ACC112 (cell line): ENCODE measurements around the gene DYNLRB2.

Experiments
- H2AFZ ChIP-seq: fragments of 200-600 bp; sonication (generic); one replicate; pipeline ENCODE4 v1.6.0; 2017; ENCODE audit warnings: antibody characterized with exemption, low read length; ENCODE audit not compliant: unreplicated experiment
- H3K27ac ChIP-seq: fragments of 200-600 bp; sonication (generic); 2 replicates; pipeline ENCODE4 v1.5.1; 2014; ENCODE audit warnings: low read depth, mild to moderate bottlenecking, antibody characterized with exemption, low read length, moderate library complexity
- H3K27me3 ChIP-seq: fragments of 200-600 bp; sonication (generic); 2 replicates; pipeline ENCODE4 v1.6.1; 2014; ENCODE audit warnings: mild to moderate bottlenecking, antibody characterized with exemption, low read length, moderate library complexity, mixed read lengths; ENCODE audit not compliant: insufficient read depth
- H3K36me3 ChIP-seq: fragments of 200-600 bp; sonication (generic); 2 replicates; pipeline ENCODE4 v1.6.1; 2016; ENCODE audit warnings: mild to moderate bottlenecking, antibody characterized with exemption, low read length, moderate library complexity, mixed read lengths; ENCODE audit not compliant: insufficient read depth
- H3K4me1 ChIP-seq: fragments of 200-600 bp; sonication (generic); one replicate; pipeline ENCODE4 v1.6.1; 2016; ENCODE audit warnings: low read length, mixed read lengths; ENCODE audit not compliant: insufficient read depth, unreplicated experiment, control insufficient read depth
- H3K4me3 ChIP-seq: fragments of 200-600 bp; sonication (generic); 2 replicates; pipeline ENCODE4 v1.5.1; 2014; ENCODE audit warnings: mild to moderate bottlenecking, low read depth, low read length
- H3K79me2 ChIP-seq: fragments of 200-600 bp; sonication (generic); one replicate; pipeline ENCODE4 v1.6.0; 2016; ENCODE audit warnings: low read length; ENCODE audit not compliant: control insufficient read depth, unreplicated experiment, insufficient read depth

DYNLRB2 gene

GRCh38 chr16:80576343-80576912 is 35.6 kb downstream of the DYNLRB2 start:
- Histone ChIP-seq H3K4me3 (no peak overlapping the region), H2AFZ (no peak overlapping the region), H3K27ac (no peak overlapping the region), H3K27me3 (peaks cover 18% of the 10 kb centered on the region; the same call in 1 of the 2 replicates), H3K4me1 (no peaks in the 10 kb centered on the region), H3K79me2 (no peaks in the 10 kb centered on the region), H3K36me3 (no peaks in the 10 kb centered on the region)

- Histone ChIP-seq H3K36me3 (no peaks in the 10 kb centered on the region), H3K27ac (no peak overlapping the region), H3K27me3 (peaks cover 6% of the 10 kb centered on the region; the same call in 1 of the 2 replicates), H3K4me1 (no peaks in the 10 kb centered on the region), H3K79me2 (no peaks in the 10 kb centered on the region), H3K4me3 (no peak overlapping the region), H2AFZ (no peak overlapping the region)
Observed at GRCh38 chr16:80577485-80578280, 36.9 kb downstream of the DYNLRB2 start.

GRCh38 chr16:80580109-80580832 is 39.5 kb downstream of the DYNLRB2 start:
- no peaks in the 10 kb centered on the region for H3K36me3 ChIP-seq
- H3K79me2 ChIP-seq = no peaks in the 10 kb centered on the region
- no peak overlapping the region for H2AFZ ChIP-seq
- H3K4me3 ChIP-seq = no peak overlapping the region
- H3K27ac ChIP-seq = no peak overlapping the region
- no peaks in the 10 kb centered on the region for H3K27me3 ChIP-seq
- H3K4me1 ChIP-seq = peaks cover 12% of the 10 kb centered on the region

GRCh38 chr16:80583466-80583865 is 42.7 kb downstream of the DYNLRB2 start:
- H3K36me3 ChIP-seq = no peaks in the 10 kb centered on the region
- no peak overlapping the region for H2AFZ ChIP-seq
- H3K4me3 ChIP-seq = no peak overlapping the region
- H3K27ac ChIP-seq = no peak overlapping the region
- H3K27me3 ChIP-seq = no peaks in the 10 kb centered on the region
- H3K4me1 ChIP-seq = peaks cover 12% of the 10 kb centered on the region
- no peaks in the 10 kb centered on the region for H3K79me2 ChIP-seq

- H2AFZ ChIP-seq = no peak overlapping the region
- no peaks in the 10 kb centered on the region for H3K36me3 ChIP-seq
- H3K27me3 ChIP-seq = no peaks in the 10 kb centered on the region
- no peaks in the 10 kb centered on the region for H3K79me2 ChIP-seq
- H3K4me3 ChIP-seq = no peak overlapping the region
- peaks cover 12% of the 10 kb centered on the region for H3K4me1 ChIP-seq
- no peak overlapping the region for H3K27ac ChIP-seq
Observed at GRCh38 chr16:80585764-80586163, 45.0 kb downstream of the DYNLRB2 start.

GRCh38 chr16:80586476-80586875 is 45.7 kb downstream of the DYNLRB2 start:
- H2AFZ ChIP-seq = no peak overlapping the region
- no peaks in the 10 kb centered on the region for H3K79me2 ChIP-seq
- no peak overlapping the region for H3K4me3 ChIP-seq
- H3K36me3 ChIP-seq = no peaks in the 10 kb centered on the region
- peaks cover 12% of the 10 kb centered on the region for H3K4me1 ChIP-seq
- H3K27me3 ChIP-seq = no peaks in the 10 kb centered on the region
- H3K27ac ChIP-seq = no peak overlapping the region

GRCh38 chr16:80587071-80587470 is 46.3 kb downstream of the DYNLRB2 start:
- Histone ChIP-seq H3K4me3 (no peak overlapping the region), H3K36me3 (no peaks in the 10 kb centered on the region), H3K27ac (no peak overlapping the region), H3K79me2 (no peaks in the 10 kb centered on the region), H2AFZ (no peak overlapping the region), H3K27me3 (no peaks in the 10 kb centered on the region), H3K4me1 (peaks cover 12% of the 10 kb centered on the region)

- no peaks in the 10 kb centered on the region for H3K27me3 ChIP-seq
- H3K36me3 ChIP-seq = no peaks in the 10 kb centered on the region
- H2AFZ ChIP-seq = no peak overlapping the region
- no peak overlapping the region for H3K27ac ChIP-seq
- H3K4me3 ChIP-seq = no peak overlapping the region
- no peaks in the 10 kb centered on the region for H3K79me2 ChIP-seq
- H3K4me1 ChIP-seq = peaks cover 6% of the 10 kb centered on the region
Observed at GRCh38 chr16:80591071-80591915, 50.5 kb downstream of the DYNLRB2 start.

GRCh38 chr16:80592273-80592672 is 51.5 kb downstream of the DYNLRB2 start:
- Histone ChIP-seq H3K27ac (no peak overlapping the region), H3K4me1 (peaks cover 6% of the 10 kb centered on the region), H3K27me3 (no peaks in the 10 kb centered on the region), H2AFZ (no peak overlapping the region), H3K4me3 (no peak overlapping the region), H3K36me3 (no peaks in the 10 kb centered on the region), H3K79me2 (no peaks in the 10 kb centered on the region)

GRCh38 chr16:80594756-80595155 is 54.0 kb downstream of the DYNLRB2 start:
- peaks cover 4% of the 10 kb centered on the region; the same call in 1 of the 2 replicates for H3K36me3 ChIP-seq
- peaks cover 16% of the 10 kb centered on the region for H3K4me1 ChIP-seq
- H3K27ac ChIP-seq = no peak overlapping the region
- H2AFZ ChIP-seq = no peak overlapping the region
- H3K27me3 ChIP-seq = no peaks in the 10 kb centered on the region
- H3K79me2 ChIP-seq = no peaks in the 10 kb centered on the region
- no peak overlapping the region for H3K4me3 ChIP-seq
